Transverse colon (tissue), 3 donors: ENCODE measurements around the gene TEAD2.

Experiments
- CTCF ChIP-seq, 5 experiments: fragments of 200-600 bp in 3 of 5; fragments of 450-650 bp in 2 of 5; sonication (generic) in 3 of 5; IDR thresholded peaks; 1 replicate in 2 of 5; 2 replicates in 3 of 5; pipeline ENCODE4 v1.5.1; 2016 to 2017; ENCODE audit warnings: antibody characterized with exemption in 5 of 5, inconsistent platforms in 3 of 5, mild to moderate bottlenecking in 2 of 5, moderate library complexity in 1 of 5
- POLR2A ChIP-seq: fragments of 450-650 bp; IDR thresholded peaks from one replicate; pipeline ENCODE4 v1.6.1; 2016; ENCODE audit warnings: antibody characterized with exemption, mild to moderate bottlenecking, moderate library complexity

- TF ChIP-seq POLR2A (no peak), CTCF (IDR thresholded peaks at IDR 0.05) (no peak)
Measured at GRCh38 chr19:49393881-49394280, 31.7 kb upstream of the TEAD2 start.
